ENCODE results near the gene INS. TPM values are rescaled to one million over a fixed set of nuclear protein-coding genes. Genes with fewer than 3 reads are reported as not detected.

INS gene
- total and polyA plus RNA-seq, 2 of the 4 experiments (the other 2 are of a cell fraction) = not detected

DNA sequence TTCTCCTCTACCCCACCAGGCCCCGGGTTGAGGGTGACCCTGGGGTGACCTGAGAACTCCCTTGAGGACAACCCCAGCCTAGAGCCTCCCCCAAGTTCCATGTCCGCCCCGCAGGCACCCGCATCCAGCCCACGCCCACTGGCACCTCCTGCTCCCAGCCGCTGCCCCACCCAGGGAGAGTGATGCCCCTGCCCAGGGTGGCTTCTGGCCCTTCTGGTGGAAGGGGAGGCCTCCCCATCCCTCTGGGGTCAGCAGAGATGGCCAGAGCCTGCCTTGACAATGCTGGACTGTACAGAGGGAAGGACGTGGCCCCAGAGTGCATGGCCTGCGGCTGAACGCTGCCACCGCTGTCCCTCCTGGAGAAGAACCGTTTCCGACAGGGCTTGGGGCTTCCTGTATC is 11.7 kb upstream of the INS start:
- in situ Hi-C loops (cut with MboI; ENCODE audit: low sequenced_read_pairs) (no loop called here), dilution Hi-C loops (cut with HindIII; ENCODE audit: low sequenced_read_pairs, unreplicated experiment) (no loop called here), intact Hi-C loops (cut with micrococcal nuclease) (no loop called here)
- CTCF ChIA-PET = no interaction called here
- Histone ChIP-seq H3K27ac (ENCODE audit: insufficient read depth, low read length) (no peak overlapping the region), H3K56ac (ENCODE audit: extremely low read depth, insufficient read depth, low read length) (no peak overlapping the region), H3K9ac (ENCODE audit: low read depth, low read length) (no peak overlapping the region), H4K20me1 (ENCODE audit: insufficient read depth, low read length) (no peaks in the 10 kb centered on the region), H3K4me3 (ENCODE audit: insufficient read depth, low read depth, low read length) (no peak overlapping the region), H3K9me3 (ENCODE audit: control insufficient read depth, insufficient read depth, low read length) (no peaks in the 10 kb centered on the region), H4K8ac (ENCODE audit: low read depth in 2 of 2, low read length in 2 of 2) (no peak overlapping the region), H4K5ac (ENCODE audit: low read depth, low read length) (no peak overlapping the region), H3K4me2 (ENCODE audit: low read depth, low read length) (no peak overlapping the region), H3K23ac (ENCODE audit: low read depth, low read length) (no peak overlapping the region), H2AK5ac (ENCODE audit: low read depth, low read length) (no peak overlapping the region), H2BK15ac (ENCODE audit: low read depth, low read length) (no peak overlapping the region), H4K91ac (ENCODE audit: insufficient read depth, low read depth, low read length) (no peak overlapping the region), H3K9me1 (ENCODE audit: insufficient read depth, low read length) (peaks cover 6% of the 10 kb centered on the region), H3K4ac (ENCODE audit: low read depth, low read length) (no peak overlapping the region), H2BK5ac (ENCODE audit: low read depth, low read length, poor library complexity, severe bottlenecking) (no peak overlapping the region), H2BK120ac (ENCODE audit: low read depth, low read length) (no peak overlapping the region), H3K4me1 (ENCODE audit: control insufficient read depth, insufficient read depth, low read length) (no peaks in the 10 kb centered on the region), H2AK9ac (replicated peaks; ENCODE audit: low read depth, low read length, poor library complexity) (no peak overlapping the region), H3K18ac (ENCODE audit: low read depth, low read length) (no peak overlapping the region), H2AFZ (replicated peaks; ENCODE audit: low read length, poor library complexity) (no peak overlapping the region), H3K36me3 (ENCODE audit: control insufficient read depth, insufficient read depth, low read length) (no peaks in the 10 kb centered on the region), H3K79me1 (ENCODE audit: low read depth in 1 of 2, low read length in 2 of 2) (no peaks in the 10 kb centered on the region), H3K27me3 (ENCODE audit: control insufficient read depth, insufficient read depth, low read length) (peaks cover 8% of the 10 kb centered on the region; the same call in 1 of the 2 replicates), H2BK20ac (ENCODE audit: low read depth, low read length) (no peak overlapping the region), H3K14ac (replicated peaks; ENCODE audit: low read depth, low read length) (no peak overlapping the region)
- DNase-seq (no peak), ATAC-seq (ENCODE audit: low read depth) (no peak)
- TF ChIP-seq MXI1 (IDR thresholded peaks at IDR 0.05; ENCODE audit: borderline replicate concordance, low read depth, low read length) = no peak
- TF ChIP-seq RAD21 (IDR thresholded peaks at IDR 0.05; ENCODE audit: low read length) = no peak
- TF ChIP-seq FOS (IDR thresholded peaks at IDR 0.05; ENCODE audit: low read depth, low read length) = no peak
- TF ChIP-seq RCOR1 (IDR thresholded peaks at IDR 0.05; ENCODE audit: insufficient replicate concordance, low read length) = no peak
- no TSS peak for BruUV-seq (replicated peaks)
- 78% methylated on average over 7 of the region's 12 CpGs; no CpG with 5 or more reads in 1 of the 2 experiments for WGBS, 2 experiments (ENCODE audit: extremely low coverage in 2 of 2, insufficient read length in 1 of 2)
- POLR2A ChIA-PET (ENCODE audit: unreplicated experiment) = no interaction called here

Data from IMR-90 (cell line).